GM23338 (cell line): Measurements from ENCODE around the gene CNTROB. TPM values are rescaled to one million over a fixed set of nuclear protein-coding genes. Genes with fewer than 3 reads are reported as not detected.

ENCODE experiments used
- ATAC-seq: fragments of 200-7000 bp; cut with Tn5 transposase; 3 replicates; pipeline ENCODE4 v1.9.1; 2020
- DNase-seq: peaks from one replicate; pipeline ENCODE4 v3.0.0-alpha.2; 2015; ENCODE audit warnings: low spot score
- H2AFZ ChIP-seq: fragments of 200-600 bp; sonication (generic); 2 replicates; pipeline ENCODE4 v1.8.0; 2016; ENCODE audit warnings: antibody characterized with exemption, mild to moderate bottlenecking, moderate library complexity
- H3F3A ChIP-seq: fragments of 200-600 bp; sonication (generic); replicated peaks from 2 replicates; pipeline ENCODE4 v1.8.0; 2017; ENCODE audit warnings: antibody characterized with exemption, mixed run types, low read depth
- H3K27ac ChIP-seq: fragments of 200-600 bp; sonication (generic); 2 replicates; pipeline ENCODE4 v1.6.1; 2016; ENCODE audit warnings: low read depth
- H3K27me3 ChIP-seq: fragments of 200-600 bp; sonication (generic); 2 replicates; pipeline ENCODE4 v1.8.0; 2016; ENCODE audit warnings: mild to moderate bottlenecking, mixed run types, moderate library complexity; ENCODE audit not compliant: insufficient read depth
- H3K36me3 ChIP-seq: fragments of 200-600 bp; sonication (generic); 2 replicates; pipeline ENCODE4 v1.8.0; 2016; ENCODE audit warnings: mild to moderate bottlenecking; ENCODE audit not compliant: insufficient read depth
- H3K4me1 ChIP-seq: fragments of 200-600 bp; sonication (generic); 2 replicates; pipeline ENCODE4 v1.8.0; 2016; ENCODE audit warnings: mild to moderate bottlenecking, moderate library complexity; ENCODE audit not compliant: insufficient read depth
- H3K4me2 ChIP-seq: fragments of 200-600 bp; sonication (generic); 2 replicates; pipeline ENCODE4 v1.7.1; 2017; ENCODE audit warnings: mixed run types
- H3K4me3 ChIP-seq: fragments of 200-600 bp; sonication (generic); 2 replicates; pipeline ENCODE4 v1.6.1; 2016; ENCODE audit warnings: mixed run types
- H3K79me2 ChIP-seq: fragments of 200-600 bp; sonication (generic); replicated peaks from 2 replicates; pipeline ENCODE4 v1.8.0; 2017; ENCODE audit warnings: mild to moderate bottlenecking; ENCODE audit not compliant: insufficient read depth
- H3K9me2 ChIP-seq: fragments of 200-600 bp; sonication (generic); 2 replicates; pipeline ENCODE4 v1.8.0; 2017; ENCODE audit not compliant: insufficient read depth
- H4K20me1 ChIP-seq: fragments of 200-600 bp; sonication (generic); replicated peaks from 2 replicates; pipeline ENCODE4 v1.8.0; 2017; ENCODE audit warnings: mild to moderate bottlenecking; ENCODE audit not compliant: insufficient read depth
- H3K27ac Mint-ChIP-seq: 2 replicates; pipeline ENCODE4 v1.8.0; 2020; ENCODE audit warnings: inconsistent platforms, mild to moderate bottlenecking, moderate library complexity, mixed read lengths
- H3K27me3 Mint-ChIP-seq: 3 replicates; pipeline ENCODE4 v1.8.0; 2022; ENCODE audit warnings: low read depth, mild to moderate bottlenecking, moderate library complexity, mixed read lengths, inconsistent platforms; ENCODE audit not compliant: insufficient read depth, poor library complexity
- H3K36me3 Mint-ChIP-seq: 3 replicates; pipeline ENCODE4 v1.8.0; 2021; ENCODE audit warnings: low read depth, mild to moderate bottlenecking, inconsistent platforms, moderate library complexity, mixed read lengths
- H3K4me1 Mint-ChIP-seq: 3 replicates; pipeline ENCODE4 v1.8.0; 2020; ENCODE audit warnings: mild to moderate bottlenecking, inconsistent platforms, mixed read lengths
- H3K4me3 Mint-ChIP-seq: 3 replicates; pipeline ENCODE4 v1.8.0; 2021; ENCODE audit warnings: moderate library complexity, mild to moderate bottlenecking, inconsistent platforms, mixed read lengths
- H3K9me3 Mint-ChIP-seq: 3 replicates; pipeline ENCODE4 v1.8.0; 2020; ENCODE audit warnings: moderate library complexity, mild to moderate bottlenecking, inconsistent platforms, mixed read lengths
- CREB1 ChIP-seq: fragments of 250-450 bp; sonication (Bioruptor Pico); IDR thresholded peaks from 2 replicates; pipeline ENCODE4 v1.5.0; 2020; ENCODE audit warnings: low read depth, mild to moderate bottlenecking, moderate library complexity
- ETS1 ChIP-seq: IDR thresholded peaks from 2 replicates; pipeline ENCODE4 v1.6.1; 2016; ENCODE audit warnings: antibody characterized with exemption
- EZH2 ChIP-seq: fragments of 200-600 bp; sonication (generic); IDR thresholded peaks from one replicate; pipeline ENCODE4 v1.8.0; 2017; ENCODE audit warnings: antibody characterized with exemption, mild to moderate bottlenecking, low read depth; ENCODE audit not compliant: unreplicated experiment
- EZH2phosphoT487 ChIP-seq: fragments of 200-600 bp; sonication (generic); IDR thresholded peaks from one replicate; pipeline ENCODE4 v1.8.1; 2018; ENCODE audit warnings: antibody characterized with exemption; ENCODE audit not compliant: unreplicated experiment
- POLR2AphosphoS5 ChIP-seq: IDR thresholded peaks from 2 replicates; pipeline ENCODE4 v1.6.1; 2016; ENCODE audit warnings: antibody characterized with exemption, low read depth
- REST ChIP-seq: IDR thresholded peaks from one replicate; pipeline ENCODE4 v1.6.1; 2018; ENCODE audit warnings: antibody characterized with exemption; ENCODE audit not compliant: unreplicated experiment
- ZNF331 ChIP-seq: fragments of 250-450 bp; sonication (Bioruptor Pico); IDR thresholded peaks from 2 replicates; pipeline ENCODE4 v1.5.0; 2020; ENCODE audit warnings: low read depth, mild to moderate bottlenecking, moderate library complexity
- polyA plus RNA-seq: library from polyadenylated mRNA; unstranded; fragments of >200 nt; fragmentation: Nextera tagmentation; extraction: Ambion mirVana; gene quantifications from 2 replicates; pipeline ENCODE4 v1.2.1, GENCODE V29; 2016
- total RNA-seq: library from RNA; depleted of rRNA; stranded (reverse); fragments of >200 nt; shearing (Covaris generic); gene quantifications from 2 replicates; pipeline ENCODE4 v1.2.3, GENCODE V29; 2014
- TF ChIP-seq, protein P1 (sequence below), 2 experiments: fragments of 200-600 bp in 1 of 2; sonication (generic) in 1 of 2; conservative IDR thresholded peaks; 2 replicates each; pipeline versions ENCODE4 v1.5.1 to v1.6.1; 2016 to 2017; ENCODE audit warnings: antibody characterized with exemption in 2 of 2, low read depth in 2 of 2, mild to moderate bottlenecking in 2 of 2, moderate library complexity in 1 of 2

The CNTROB gene
- total and polyA plus RNA-seq, 2 experiments from 2014 or later, result 16.3 to 18.5 TPM

DNA sequence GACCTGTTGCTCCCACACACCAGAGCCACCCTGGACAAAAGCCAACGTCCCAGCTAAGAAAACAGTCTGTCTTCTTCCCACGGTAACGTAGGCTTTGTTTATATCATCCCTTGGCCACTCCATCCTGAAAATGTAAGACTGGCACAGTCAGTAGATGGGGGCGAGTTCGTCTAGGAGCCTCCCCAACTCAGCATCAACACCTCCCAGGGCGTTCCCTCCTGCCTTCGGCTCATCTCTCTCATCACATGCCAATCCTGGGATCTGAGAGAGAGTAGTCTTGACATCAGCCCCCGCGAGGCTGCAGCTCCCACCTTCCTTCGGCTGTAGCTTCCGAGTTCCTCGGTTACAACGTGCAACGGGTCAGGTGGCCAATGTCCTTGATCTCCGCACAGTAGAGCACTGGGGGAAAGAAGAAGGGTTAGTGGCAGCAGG lies 16.8 kb upstream of the CNTROB start:
- peak overlapping the region; percentile 82 for H3K4me2 ChIP-seq
- TF ChIP-seq POLR2AphosphoS5, result no peak
- TF ChIP-seq EZH2, result peak; percentile 13
- no peak for TF ChIP-seq ETS1
- DNase-seq (no peak), ATAC-seq (peak; percentile 26; the same call in 2 of the 3 replicates)
- H3K27ac ChIP-seq, result no peak overlapping the region
- no peaks in the 10 kb centered on the region for H3K4me1 ChIP-seq
- no peaks in the 10 kb centered on the region; the same call in 1 of the 2 replicates for H4K20me1 ChIP-seq
- H3F3A ChIP-seq, result peaks cover 4% of the 10 kb centered on the region; the same call in 1 of the 2 replicates
- no peak overlapping the region for H3K27ac Mint-ChIP-seq
- H3K4me1 Mint-ChIP-seq, result peaks cover 12% of the 10 kb centered on the region
- H3K9me2 ChIP-seq, result no peaks in the 10 kb centered on the region
- H3K36me3 Mint-ChIP-seq, result no peaks in the 10 kb centered on the region; the same call in 2 of the 3 replicates
- no peaks in the 10 kb centered on the region for H3K79me2 ChIP-seq
- H3K27me3 Mint-ChIP-seq, result peaks cover 41% of the 10 kb centered on the region
- peak overlapping the region; percentile 57 for H3K4me3 ChIP-seq
- peak overlapping the region; percentile 76 for H3K4me3 Mint-ChIP-seq
- H3K9me3 Mint-ChIP-seq, result peaks cover 11% of the 10 kb centered on the region
- peaks cover 54% of the 10 kb centered on the region for H3K27me3 ChIP-seq
- peak overlapping the region; percentile 91 for H2AFZ ChIP-seq
- H3K36me3 ChIP-seq, result no peaks in the 10 kb centered on the region

- peaks cover 60% of the 10 kb centered on the region for H3K27me3 ChIP-seq
- Mint-ChIP-seq H3K4me3 (peak within 1 kb of the TSS; percentile 76), H3K27me3 (peaks cover 44% of the 10 kb centered on the region), H3K36me3 (no peaks in the 10 kb centered on the region; the same call in 2 of the 3 replicates), H3K4me1 (peaks cover 12% of the 10 kb centered on the region), H3K9me3 (peaks cover 11% of the 10 kb centered on the region), H3K27ac (no peak within 1 kb of the TSS)
- H3K4me2 ChIP-seq, result peak within 1 kb of the TSS; percentile 82
- TF ChIP-seq EZH2phosphoT487 (no peak), CREB1 (CRISPR knock-in tag) (0 out of 2 replicates have a peak, but pooled peaks have one; percentile 36)
- no peaks in the 10 kb centered on the region; the same call in 1 of the 2 replicates for H4K20me1 ChIP-seq
- no peaks in the 10 kb centered on the region for H3K9me2 ChIP-seq
- ATAC-seq (peak; percentile 91), DNase-seq (peak; percentile 93)
- peak within 1 kb of the TSS; percentile 91 for H2AFZ ChIP-seq
- peaks cover 4% of the 10 kb centered on the region; the same call in 1 of the 2 replicates for H3F3A ChIP-seq
- no peak within 1 kb of the TSS for H3K27ac ChIP-seq
- H3K79me2 ChIP-seq, result no peaks in the 10 kb centered on the region
- peak within 1 kb of the TSS; percentile 57 for H3K4me3 ChIP-seq
- no peaks in the 10 kb centered on the region for H3K4me1 ChIP-seq
- no peaks in the 10 kb centered on the region for H3K36me3 ChIP-seq
Measured at GRCh38 chr17:7915611-7916384, 16.2 kb upstream of the CNTROB start, which contains the start of gene RNF227. RNF227 (minus strand) TSS chr17:7916289; CDS start chr17:7916195, 94 bp downstream.

GRCh38 chr17:7916385-7916682 lies 15.7 kb upstream of the CNTROB start:
- H3K4me1 Mint-ChIP-seq, result peaks cover 12% of the 10 kb centered on the region
- H3K27ac ChIP-seq, result no peak overlapping the region
- peaks cover 66% of the 10 kb centered on the region for H3K27me3 ChIP-seq
- peaks cover 45% of the 10 kb centered on the region for H3K27me3 Mint-ChIP-seq
- no peak overlapping the region for H3K27ac Mint-ChIP-seq
- no peaks in the 10 kb centered on the region for H3K4me1 ChIP-seq
- H3K36me3 ChIP-seq, result no peaks in the 10 kb centered on the region
- H3K9me2 ChIP-seq, result no peaks in the 10 kb centered on the region
- H3K9me3 Mint-ChIP-seq, result peaks cover 11% of the 10 kb centered on the region
- no peaks in the 10 kb centered on the region; the same call in 1 of the 2 replicates for H4K20me1 ChIP-seq
- no peaks in the 10 kb centered on the region for H3K79me2 ChIP-seq
- ATAC-seq (no peak), DNase-seq (no peak)
- H3K4me2 ChIP-seq, result peak overlapping the region; percentile 75
- H3F3A ChIP-seq, result peaks cover 4% of the 10 kb centered on the region; the same call in 1 of the 2 replicates
- H3K4me3 Mint-ChIP-seq, result peak overlapping the region; percentile 62
- H2AFZ ChIP-seq, result peak overlapping the region; percentile 91
- peak overlapping the region; percentile 57 for H3K4me3 ChIP-seq
- H3K36me3 Mint-ChIP-seq, result no peaks in the 10 kb centered on the region
- TF ChIP-seq POLR2AphosphoS5 (no peak), EZH2phosphoT487 (no peak), CREB1 (CRISPR knock-in tag) (no peak; the same call in 1 of the 2 replicates), EZH2 (peak; percentile 47), ZNF331 (CRISPR knock-in tag) (no peak), REST (no peak)
- TF ChIP-seq, protein P1, sequence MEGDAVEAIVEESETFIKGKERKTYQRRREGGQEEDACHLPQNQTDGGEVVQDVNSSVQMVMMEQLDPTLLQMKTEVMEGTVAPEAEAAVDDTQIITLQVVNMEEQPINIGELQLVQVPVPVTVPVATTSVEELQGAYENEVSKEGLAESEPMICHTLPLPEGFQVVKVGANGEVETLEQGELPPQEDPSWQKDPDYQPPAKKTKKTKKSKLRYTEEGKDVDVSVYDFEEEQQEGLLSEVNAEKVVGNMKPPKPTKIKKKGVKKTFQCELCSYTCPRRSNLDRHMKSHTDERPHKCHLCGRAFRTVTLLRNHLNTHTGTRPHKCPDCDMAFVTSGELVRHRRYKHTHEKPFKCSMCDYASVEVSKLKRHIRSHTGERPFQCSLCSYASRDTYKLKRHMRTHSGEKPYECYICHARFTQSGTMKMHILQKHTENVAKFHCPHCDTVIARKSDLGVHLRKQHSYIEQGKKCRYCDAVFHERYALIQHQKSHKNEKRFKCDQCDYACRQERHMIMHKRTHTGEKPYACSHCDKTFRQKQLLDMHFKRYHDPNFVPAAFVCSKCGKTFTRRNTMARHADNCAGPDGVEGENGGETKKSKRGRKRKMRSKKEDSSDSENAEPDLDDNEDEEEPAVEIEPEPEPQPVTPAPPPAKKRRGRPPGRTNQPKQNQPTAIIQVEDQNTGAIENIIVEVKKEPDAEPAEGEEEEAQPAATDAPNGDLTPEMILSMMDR (conservative IDR thresholded peaks at IDR 0.05; ENCODE audit: low read depth in 2 of 2), result no peak
